Coronary artery (tissue), 2 donors: ENCODE measurements around the gene PSEN1.

Source experiments
- DNase-seq: peaks from one replicate; pipeline ENCODE4 v3.0.0-alpha.2; 2017; ENCODE audit warnings: low spot score
- H3K27ac ChIP-seq, 2 donors: fragments of 200-600 bp; sonication (generic); one replicate each; pipeline ENCODE4 v1.5.1; 2016 to 2019
- H3K4me3 ChIP-seq: fragments of 200-600 bp; sonication (generic); 2 replicates; pipeline ENCODE4 v1.5.1; 2016; ENCODE audit warnings: mild to moderate bottlenecking, moderate library complexity
- CTCF ChIP-seq: fragments of 200-600 bp; sonication (generic); IDR thresholded peaks from one replicate; pipeline ENCODE4 v1.5.1; 2019; ENCODE audit warnings: antibody characterized with exemption

The PSEN1 gene

DNA sequence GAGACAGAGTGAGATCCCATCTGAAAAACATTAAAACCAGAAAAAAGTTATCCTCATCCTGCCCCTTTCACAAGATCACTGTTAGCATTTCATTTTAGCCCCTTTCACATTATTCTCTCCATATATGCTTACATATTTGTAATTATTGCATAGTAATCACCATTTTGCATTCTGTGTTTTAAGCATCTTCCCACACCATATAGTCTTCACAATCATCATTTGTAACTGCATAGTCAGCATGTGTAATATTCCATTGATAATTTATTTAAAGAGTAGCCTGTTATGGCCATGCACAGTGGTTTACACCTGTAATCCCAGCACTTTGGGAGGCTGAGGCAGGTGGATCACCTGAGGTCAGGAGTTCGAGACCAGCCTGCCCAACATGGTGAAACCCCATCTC lies 112.8 kb downstream of the PSEN1 start:
- no peak for DNase-seq
- no peak overlapping the region for H3K27ac ChIP-seq
- H3K4me3 ChIP-seq = no peak overlapping the region
- TF ChIP-seq CTCF = no peak

GRCh38 chr14:73249564-73250316 lies 113.4 kb downstream of the PSEN1 start:
- no peak for TF ChIP-seq CTCF
- DNase-seq = no peak
- no peak overlapping the region for H3K4me3 ChIP-seq
- H3K27ac ChIP-seq = no peak overlapping the region

- TF ChIP-seq CTCF = no peak
- Histone ChIP-seq H3K27ac (no peak overlapping the region), H3K4me3 (no peak overlapping the region)
- DNase-seq = no peak
Measured at GRCh38 chr14:73250317-73250713, 114.0 kb downstream of the PSEN1 start.

DNA sequence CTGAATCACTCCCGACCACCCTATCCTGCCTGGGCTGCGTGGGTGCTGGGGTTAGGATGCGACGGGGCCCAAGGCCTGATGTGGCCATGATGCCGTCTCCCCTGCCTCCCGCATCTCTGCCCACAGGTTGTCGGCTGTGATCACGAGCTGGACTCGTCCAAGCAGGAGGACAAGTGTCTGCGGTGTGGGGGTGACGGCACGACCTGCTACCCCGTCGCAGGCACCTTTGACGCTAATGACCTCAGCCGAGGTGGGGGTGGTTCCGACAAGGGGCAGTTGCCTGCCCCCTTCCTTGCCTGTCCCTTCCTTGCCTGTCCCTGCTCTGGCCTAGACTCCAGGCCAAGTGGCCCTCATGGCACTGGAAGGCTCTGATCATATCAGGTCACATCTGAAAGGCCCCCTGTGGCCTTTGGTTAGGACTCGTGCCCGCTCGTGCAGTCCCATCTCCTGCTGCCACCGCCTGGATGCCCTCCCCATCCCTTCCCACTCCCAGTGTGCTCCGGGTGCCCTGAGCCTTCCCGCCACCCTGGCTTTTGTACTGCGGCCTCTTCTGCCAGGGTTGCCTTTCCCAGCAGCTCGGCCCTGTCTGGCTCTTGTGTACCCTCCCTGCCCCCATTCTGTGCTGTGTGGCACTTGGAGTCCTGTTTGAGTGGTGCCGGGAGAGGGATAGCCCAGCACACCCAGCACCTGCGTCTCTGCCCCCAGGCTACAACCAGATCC lies 114.6 kb downstream of the PSEN1 start:
- no peak for TF ChIP-seq CTCF
- H3K27ac ChIP-seq = no peak overlapping the region
- H3K4me3 ChIP-seq = no peak overlapping the region
- no peak for DNase-seq

- DNase-seq = no peak
- Histone ChIP-seq H3K27ac (no peak overlapping the region), H3K4me3 (no peak overlapping the region)
- TF ChIP-seq CTCF = no peak
Measured at GRCh38 chr14:73251516-73252215, 115.4 kb downstream of the PSEN1 start.

DNA sequence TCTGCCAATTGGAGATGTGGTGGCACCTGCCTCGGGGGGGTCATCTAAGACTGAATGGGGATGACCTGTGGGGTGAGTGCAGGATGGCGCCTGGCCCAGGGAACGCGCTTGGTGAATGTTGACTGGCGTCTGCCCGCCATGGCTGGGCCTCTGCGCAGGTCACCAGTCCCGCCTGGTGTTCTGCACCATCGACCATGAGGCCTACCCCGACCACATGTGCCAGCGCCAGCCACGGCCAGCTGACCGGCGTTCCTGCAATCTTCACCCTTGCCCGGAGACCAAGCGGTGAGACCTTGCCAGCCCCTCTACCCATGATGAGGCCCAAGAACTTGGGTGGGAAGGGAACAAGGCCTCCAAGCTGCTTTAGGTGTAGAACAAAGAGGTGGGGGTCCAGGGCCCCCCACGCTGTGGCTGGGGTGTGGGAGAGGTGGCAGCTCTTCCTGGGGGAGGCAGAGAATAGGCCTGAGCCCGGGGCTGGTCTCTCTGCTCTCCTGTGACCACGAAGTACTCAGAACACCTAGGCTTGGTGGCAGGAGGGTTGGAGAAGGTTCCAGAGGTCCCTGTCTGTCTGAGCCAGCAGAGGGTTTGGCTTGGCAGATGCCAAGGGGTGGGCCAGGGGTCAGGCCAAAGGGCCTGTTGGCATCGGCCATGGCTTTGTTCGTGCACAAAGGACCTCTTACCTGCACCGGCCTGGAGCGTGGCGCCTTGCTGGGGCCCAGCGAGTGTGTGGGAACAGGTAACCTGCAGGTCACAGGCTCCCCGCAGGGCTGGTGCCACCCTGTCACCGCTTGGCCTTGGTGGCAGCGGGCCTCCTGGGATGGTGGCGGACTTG lies 116.4 kb downstream of the PSEN1 start:
- no peak overlapping the region for H3K27ac ChIP-seq
- DNase-seq = no peak
- TF ChIP-seq CTCF = no peak
- H3K4me3 ChIP-seq = no peak overlapping the region
